HepG2 (cell line): ENCODE results near the gene PIM3. TPM values are rescaled to one million over a fixed set of nuclear protein-coding genes. Genes with fewer than 3 reads are reported as not detected.

Experiments used
- CCDC6 ChIP-seq: sonication (generic); formaldehyde crosslinking; IDR thresholded peaks from 2 replicates; pipeline ENCODE4 v1.8.1; 2022; ENCODE audit warnings: mild to moderate bottlenecking, missing genetic modification reagents, moderate library complexity
- DMAP1 ChIP-seq: IDR thresholded peaks from 2 replicates; pipeline ENCODE4 v1.6.1; 2016
- DR1 ChIP-seq: sonication (generic); formaldehyde crosslinking; IDR thresholded peaks from 2 replicates; pipeline ENCODE4 v1.8.0; 2021; ENCODE audit warnings: mild to moderate bottlenecking, missing genetic modification reagents, inconsistent platforms
- E2F5 ChIP-seq: sonication (generic); formaldehyde crosslinking; conservative IDR thresholded peaks from 2 replicates; pipeline ENCODE4 v1.4.0; 2020; ENCODE audit warnings: missing genetic modification reagents
- GPBP1L1 ChIP-seq: sonication (generic); formaldehyde crosslinking; IDR thresholded peaks from 2 replicates; pipeline ENCODE4 v1.5.0; 2020; ENCODE audit warnings: mild to moderate bottlenecking, missing genetic modification reagents
- GTF3A ChIP-seq: sonication (generic); formaldehyde crosslinking; conservative IDR thresholded peaks from 2 replicates; pipeline ENCODE4 v1.4.0; 2020; ENCODE audit warnings: mild to moderate bottlenecking, missing genetic modification reagents
- HCFC1 ChIP-seq: fragments of 150-350 bp; IDR thresholded peaks from 2 replicates; pipeline ENCODE4 v1.6.1; 2014; ENCODE audit warnings: low read depth, low read length
- HES4 ChIP-seq: sonication (generic); formaldehyde crosslinking; IDR thresholded peaks from 2 replicates; pipeline ENCODE4 v1.9.0; 2021; ENCODE audit warnings: mild to moderate bottlenecking, missing genetic modification reagents, borderline replicate concordance
- MEIS2 ChIP-seq: sonication (generic); formaldehyde crosslinking; IDR thresholded peaks from 2 replicates; pipeline ENCODE4 v1.9.0; 2021; ENCODE audit warnings: mild to moderate bottlenecking, missing genetic modification reagents
- MXI1 ChIP-seq: IDR thresholded peaks from 3 replicates; pipeline ENCODE4 v1.6.1; 2012; ENCODE audit warnings: low read depth, low read length, inconsistent platforms, borderline replicate concordance
- NFYC ChIP-seq: IDR thresholded peaks from 2 replicates; pipeline ENCODE4 v1.6.1; 2016; ENCODE audit warnings: missing genetic modification reagents, missing compliant biosample characterization
- RAD21 ChIP-seq: fragments of 450-650 bp; formaldehyde crosslinking; IDR thresholded peaks from 2 replicates; pipeline ENCODE4 v1.5.0; 2020; ENCODE audit warnings: mild to moderate bottlenecking
- RFXAP ChIP-seq: sonication (generic); formaldehyde crosslinking; IDR thresholded peaks from 2 replicates; pipeline ENCODE4 v1.4.0; 2020; ENCODE audit warnings: missing genetic modification reagents, borderline replicate concordance
- SIN3A ChIP-seq: IDR thresholded peaks from 2 replicates; pipeline ENCODE4 v1.6.1; 2011; ENCODE audit warnings: low read depth, mild to moderate bottlenecking, control low read depth, low read length, borderline replicate concordance
- SOX5 ChIP-seq: IDR thresholded peaks from 2 replicates; pipeline ENCODE4 v1.6.1; 2016; ENCODE audit warnings: borderline replicate concordance
- SP5 ChIP-seq: IDR thresholded peaks from 2 replicates; pipeline ENCODE4 v1.6.1; 2016; ENCODE audit warnings: low read depth, borderline replicate concordance
- USF2 ChIP-seq, 2 experiments: sonication (generic) in 1 of 2; formaldehyde crosslinking in 1 of 2; IDR thresholded peaks; 2 replicates each; pipeline versions ENCODE4 v1.5.1 to v1.6.1; 2011 to 2020; ENCODE audit warnings: borderline replicate concordance in 1 of 2, low read depth in 1 of 2, low read length in 1 of 2, mild to moderate bottlenecking in 1 of 2, missing genetic modification reagents in 1 of 2, moderate library complexity in 1 of 2
- ZNF143 ChIP-seq: sonication (generic); formaldehyde crosslinking; IDR thresholded peaks from 2 replicates; pipeline ENCODE4 v1.4.0; 2020; ENCODE audit warnings: missing genetic modification reagents
- ZNF17 ChIP-seq: sonication (generic); formaldehyde crosslinking; IDR thresholded peaks from 2 replicates; pipeline ENCODE4 v1.5.0; 2020; ENCODE audit warnings: mild to moderate bottlenecking, missing genetic modification reagents
- ZNF749 ChIP-seq: sonication (generic); formaldehyde crosslinking; IDR thresholded peaks from 2 replicates; pipeline ENCODE4 v1.8.0; 2022; ENCODE audit warnings: mild to moderate bottlenecking, missing genetic modification reagents, moderate library complexity, borderline replicate concordance
- ZNF878 ChIP-seq: sonication (generic); formaldehyde crosslinking; IDR thresholded peaks from 2 replicates; pipeline ENCODE4 v1.8.1; 2023; ENCODE audit warnings: mild to moderate bottlenecking, missing genetic modification reagents, moderate library complexity
- ZSCAN21 ChIP-seq: sonication (generic); formaldehyde crosslinking; IDR thresholded peaks from 2 replicates; pipeline ENCODE4 v1.8.0; 2022; ENCODE audit warnings: mild to moderate bottlenecking, missing genetic modification reagents, moderate library complexity, borderline replicate concordance
- ZSCAN5A ChIP-seq: sonication (generic); formaldehyde crosslinking; IDR thresholded peaks from 2 replicates; pipeline ENCODE4 v1.8.0; 2022; ENCODE audit warnings: mild to moderate bottlenecking, missing genetic modification reagents, borderline replicate concordance
- polyA plus RNA-seq, 8 experiments: library from polyadenylated mRNA; depleted of rRNA in 3 of 8; stranded (reverse) in 7 of 8; unstranded in 1 of 8; fragments of >200 nt; fragmentation: Illumina TruSeq in 4 of 8; extraction: Trizol in 4 of 8; gene quantifications; 2 replicates each; pipeline versions ENCODE4 v1.2.1 to v1.2.3, GENCODE V29; 2011 to 2016; ENCODE audit warnings: low read depth in 4 of 8, missing spikeins in 1 of 8, mixed read lengths in 1 of 8; ENCODE audit not compliant: insufficient read depth in 1 of 8
- total RNA-seq, 5 experiments: library from RNA; depleted of rRNA; stranded (reverse); fragments of >200 nt; fragmentation: Illumina TruSeq; extraction: Trizol; gene quantifications; 2 replicates each; pipeline ENCODE4 v1.2.3, GENCODE V29; 2016; ENCODE audit warnings: low read depth in 1 of 5

Gene PIM3
- total and polyA plus RNA-seq, 2 of the 13 experiments (the other 11 are each of a cell fraction or from before 2014, with no cell fraction given) = 21.6 to 31.2 TPM

GRCh38 chr22:49917974-49918910 lies 42.3 kb upstream of the PIM3 start, which contains the start of the genes ALG12 and CRELD2 (continued):
- TF ChIP-seq RFXAP = peak; percentile 50; the same call in 1 of the 2 replicates
- TF ChIP-seq ZSCAN5A (CRISPR knock-in tag) = 0 out of 2 replicates have a peak, but pooled peaks have one; percentile 20
- TF ChIP-seq HES4 = peak; percentile 54; the same call in 1 of the 2 replicates
- no peak; the same call in 1 of the 2 replicates for TF ChIP-seq ZNF749 (CRISPR knock-in tag)
- no peak; the same call in 1 of the 2 replicates for TF ChIP-seq ZNF143
- 0 out of 2 replicates have a peak, but pooled peaks have one; percentile 36 for TF ChIP-seq ZNF17 (CRISPR knock-in tag)
- peak; percentile 59; the same call in 1 of the 2 replicates for TF ChIP-seq HCFC1
- TF ChIP-seq SOX5 (CRISPR knock-in tag) = no peak
- TF ChIP-seq GPBP1L1 (CRISPR knock-in tag) = no peak
- TF ChIP-seq MEIS2 (CRISPR knock-in tag) = no peak; the same call in 1 of the 2 replicates
- 0 out of 2 replicates have a peak, but pooled peaks have one; percentile 11 for TF ChIP-seq ZSCAN21 (CRISPR knock-in tag)
- no peak for TF ChIP-seq GTF3A (CRISPR knock-in tag)
- TF ChIP-seq E2F5 (CRISPR knock-in tag) = peak; percentile 73
- TF ChIP-seq DMAP1 (CRISPR knock-in tag) = peak; percentile 80
- peak; percentile 73; the same call in 1 of the 2 replicates for TF ChIP-seq ZNF878 (CRISPR knock-in tag)
- peak; percentile 49; the same call in 2 of the 3 replicates for TF ChIP-seq MXI1
- TF ChIP-seq USF2 (IDR thresholded peaks at IDR 0.05; ENCODE audit: low read depth, low read length) = no peak
- no peak for TF ChIP-seq USF2 (CRISPR knock-in tag; IDR thresholded peaks at IDR 0.05; ENCODE audit: borderline replicate concordance)
- 0 out of 2 replicates have a peak, but pooled peaks have one; percentile 20 for TF ChIP-seq SIN3A
- TF ChIP-seq RAD21 (CRISPR knock-in tag) = peak; percentile 39
- peak; percentile 66 for TF ChIP-seq SP5 (CRISPR knock-in tag)
- TF ChIP-seq DR1 (CRISPR knock-in tag) = peak; percentile 19; the same call in 1 of the 2 replicates
- peak; percentile 89; the same call in 1 of the 2 replicates for TF ChIP-seq CCDC6
- TF ChIP-seq NFYC (CRISPR knock-in tag) = peak; percentile 81
